Measurements from ENCODE around the gene TPRN. TPM values are rescaled to one million over a fixed set of nuclear protein-coding genes. Genes with fewer than 3 reads are reported as not detected.

TPRN gene
- total and polyA plus RNA-seq, 9 of the 15 experiments (the other 6 are each of a cell fraction or from before 2014, with no cell fraction given) = 0.31 to 31.9 (median 4.4) TPM

DNA sequence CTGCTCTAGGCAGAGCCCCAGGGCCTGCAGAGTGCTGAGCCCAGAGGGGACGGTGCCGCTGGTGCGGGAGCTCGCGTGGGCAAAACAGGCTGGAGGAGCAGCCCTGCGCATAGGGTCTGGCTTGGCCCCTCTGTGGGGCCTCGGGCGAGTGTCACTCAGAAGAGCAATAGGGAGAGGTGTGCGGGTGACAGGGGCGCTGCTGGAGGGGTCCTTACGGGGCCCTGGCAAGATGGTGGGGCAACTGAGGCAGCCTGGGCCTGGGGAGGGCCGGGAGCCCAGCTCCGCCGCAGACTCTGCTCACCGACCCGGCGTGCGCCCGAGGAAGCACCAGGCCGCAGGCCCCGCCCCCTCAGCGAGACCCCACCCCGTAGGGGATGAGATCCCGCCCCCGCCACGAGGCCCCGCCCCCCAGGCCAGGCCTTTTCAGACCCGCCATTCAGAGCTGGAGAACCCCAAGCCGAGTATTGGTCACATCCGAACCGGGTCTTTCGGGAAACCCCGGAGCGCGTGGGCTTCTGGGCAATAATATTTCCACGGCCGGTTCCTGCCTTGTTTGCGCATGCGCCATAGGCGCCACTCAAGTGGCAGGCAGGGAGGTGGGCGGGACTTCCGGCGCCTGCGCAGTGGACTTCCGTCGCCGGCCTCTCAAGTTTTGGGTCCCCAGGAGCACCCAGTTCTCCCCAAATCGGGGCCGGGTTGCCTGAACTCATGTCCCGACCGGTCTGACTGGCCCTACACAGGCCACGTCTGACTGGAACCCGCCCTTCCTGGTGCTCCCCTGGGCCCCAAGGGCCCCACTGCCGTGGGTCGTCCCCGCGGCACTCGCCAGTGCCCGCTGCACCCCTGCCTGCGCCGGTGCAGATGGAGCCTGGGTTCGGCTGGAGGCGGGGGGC is 22.8 kb upstream of the TPRN start (continued):
- TF ChIP-seq CBX3 (IDR thresholded peaks at IDR 0.05; ENCODE audit: borderline replicate concordance in 1 of 2, low read length in 2 of 2) (no peak), THRAP3 (IDR thresholded peaks at IDR 0.05; ENCODE audit: borderline replicate concordance) (no peak), SRSF7 (optimal IDR thresholded peaks at IDR 0.05; ENCODE audit: low read depth, low read length) (no peak), SRF (CRISPR knock-in tag; IDR thresholded peaks at IDR 0.05) (no peak), GABPA (tag; conservative IDR thresholded peaks at IDR 0.05; ENCODE audit: low read depth) (peak; percentile 97), AFF1 (IDR thresholded peaks at IDR 0.05; ENCODE audit: low read depth in 1 of 2, partially characterized antibody in 2 of 2) (no peak), MTA1 (IDR thresholded peaks at IDR 0.05; ENCODE audit: borderline replicate concordance) (no peak; the same call in 1 of the 2 replicates), TCF7L2 (IDR thresholded peaks at IDR 0.05; ENCODE audit: low read depth, low read length) (no peak), POLR2A (conservative IDR thresholded peaks at IDR 0.05) (peak; percentile 89), ATF2 (CRISPR knock-in tag; IDR thresholded peaks at IDR 0.05) (no peak), CHD1 (IDR thresholded peaks at IDR 0.05; ENCODE audit: low read length) (peak; percentile 64), ZBTB9 (CRISPR knock-in tag; IDR thresholded peaks at IDR 0.05) (peak; percentile 67; the same call in 1 of the 2 replicates), KAT8 (IDR thresholded peaks at IDR 0.05; ENCODE audit: low read depth) (no peak), HCFC1 (IDR thresholded peaks at IDR 0.05; ENCODE audit: low read depth, low read length) (peak; percentile 72)
- TF ChIP-seq, protein P1, sequence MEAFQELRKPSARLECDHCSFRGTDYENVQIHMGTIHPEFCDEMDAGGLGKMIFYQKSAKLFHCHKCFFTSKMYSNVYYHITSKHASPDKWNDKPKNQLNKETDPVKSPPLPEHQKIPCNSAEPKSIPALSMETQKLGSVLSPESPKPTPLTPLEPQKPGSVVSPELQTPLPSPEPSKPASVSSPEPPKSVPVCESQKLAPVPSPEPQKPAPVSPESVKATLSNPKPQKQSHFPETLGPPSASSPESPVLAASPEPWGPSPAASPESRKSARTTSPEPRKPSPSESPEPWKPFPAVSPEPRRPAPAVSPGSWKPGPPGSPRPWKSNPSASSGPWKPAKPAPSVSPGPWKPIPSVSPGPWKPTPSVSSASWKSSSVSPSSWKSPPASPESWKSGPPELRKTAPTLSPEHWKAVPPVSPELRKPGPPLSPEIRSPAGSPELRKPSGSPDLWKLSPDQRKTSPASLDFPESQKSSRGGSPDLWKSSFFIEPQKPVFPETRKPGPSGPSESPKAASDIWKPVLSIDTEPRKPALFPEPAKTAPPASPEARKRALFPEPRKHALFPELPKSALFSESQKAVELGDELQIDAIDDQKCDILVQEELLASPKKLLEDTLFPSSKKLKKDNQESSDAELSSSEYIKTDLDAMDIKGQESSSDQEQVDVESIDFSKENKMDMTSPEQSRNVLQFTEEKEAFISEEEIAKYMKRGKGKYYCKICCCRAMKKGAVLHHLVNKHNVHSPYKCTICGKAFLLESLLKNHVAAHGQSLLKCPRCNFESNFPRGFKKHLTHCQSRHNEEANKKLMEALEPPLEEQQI (IDR thresholded peaks at IDR 0.05) = no peak
- TF ChIP-seq, protein P2, sequence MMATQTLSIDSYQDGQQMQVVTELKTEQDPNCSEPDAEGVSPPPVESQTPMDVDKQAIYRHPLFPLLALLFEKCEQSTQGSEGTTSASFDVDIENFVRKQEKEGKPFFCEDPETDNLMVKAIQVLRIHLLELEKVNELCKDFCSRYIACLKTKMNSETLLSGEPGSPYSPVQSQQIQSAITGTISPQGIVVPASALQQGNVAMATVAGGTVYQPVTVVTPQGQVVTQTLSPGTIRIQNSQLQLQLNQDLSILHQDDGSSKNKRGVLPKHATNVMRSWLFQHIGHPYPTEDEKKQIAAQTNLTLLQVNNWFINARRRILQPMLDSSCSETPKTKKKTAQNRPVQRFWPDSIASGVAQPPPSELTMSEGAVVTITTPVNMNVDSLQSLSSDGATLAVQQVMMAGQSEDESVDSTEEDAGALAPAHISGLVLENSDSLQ (IDR thresholded peaks at IDR 0.05) = peak; percentile 94
